ENCODE data around the gene DCTN2.

Gene DCTN2

GRCh38 chr12:57485695-57486094 is 61.3 kb downstream of the DCTN2 start:
- DNase-seq = no peak

- no peak for DNase-seq
Observed at GRCh38 chr12:57483466-57483865, 63.5 kb downstream of the DCTN2 start.

GRCh38 chr12:57481671-57482070 is 65.3 kb downstream of the DCTN2 start:
- DNase-seq = no peak

Measured in activated gamma-delta T cell (primary cell).